Activated T-cell treated with anti-CD3 and anti-CD28 coated beads, Interleukin-2, amount 50 U/mL, for 72 hours (primary cell): ENCODE data around the gene JPH4. TPM values are rescaled to one million over a fixed set of nuclear protein-coding genes. Genes with fewer than 3 reads are reported as not detected.
"Not testable (repeated sequence)": the region's sequence is repeated elsewhere in the genome, so short reads cannot be mapped to it uniquely, and the experiment has no call there.

ENCODE experiments used
- ATAC-seq, 2 donors: fragments of 150-1000 bp; cut with Tn5 transposase; replicated peaks in 1 of 2; 2 replicates each; pipeline ENCODE4 v1.10.0; 2021; ENCODE audit warnings: moderate library complexity in 2 of 2, mild to moderate bottlenecking in 1 of 2
- DNase-seq, 2 donors: peaks; one replicate each; pipeline ENCODE4 v3.0.0; 2021 to 2022; ENCODE audit warnings: mixed read lengths in 1 of 2
- H3K27ac Mint-ChIP-seq: one replicate; pipeline ENCODE4 v1.8.0; 2022; ENCODE audit warnings: mild to moderate bottlenecking, moderate library complexity, mixed read lengths
- H3K27me3 Mint-ChIP-seq: one replicate; pipeline ENCODE4 v1.8.0; 2022; ENCODE audit warnings: low read depth, mixed read lengths
- H3K36me3 Mint-ChIP-seq, 2 donors: one replicate each; pipeline ENCODE4 v1.8.0; 2022; ENCODE audit warnings: mixed read lengths in 2 of 2, mild to moderate bottlenecking in 1 of 2; ENCODE audit not compliant: insufficient read depth in 2 of 2
- H3K4me1 Mint-ChIP-seq: one replicate; pipeline ENCODE4 v1.8.0; 2022; ENCODE audit warnings: low read depth, mixed read lengths
- H3K4me3 Mint-ChIP-seq, 2 donors: one replicate each; pipeline ENCODE4 v1.8.0; 2022; ENCODE audit warnings: mild to moderate bottlenecking in 2 of 2, mixed read lengths in 2 of 2, moderate library complexity in 2 of 2
- H3K9me3 Mint-ChIP-seq, 2 donors: one replicate each; pipeline ENCODE4 v1.8.0; 2022; ENCODE audit warnings: mixed read lengths in 2 of 2
- total RNA-seq, 2 donors: library from RNA; stranded (reverse); gene quantifications; one replicate each; pipeline ENCODE4 v1.2.3, GENCODE V29; 2022

Gene JPH4
- total RNA-seq, 2 donors from 2014 or later, result 1.2 to 1.5 TPM

DNA sequence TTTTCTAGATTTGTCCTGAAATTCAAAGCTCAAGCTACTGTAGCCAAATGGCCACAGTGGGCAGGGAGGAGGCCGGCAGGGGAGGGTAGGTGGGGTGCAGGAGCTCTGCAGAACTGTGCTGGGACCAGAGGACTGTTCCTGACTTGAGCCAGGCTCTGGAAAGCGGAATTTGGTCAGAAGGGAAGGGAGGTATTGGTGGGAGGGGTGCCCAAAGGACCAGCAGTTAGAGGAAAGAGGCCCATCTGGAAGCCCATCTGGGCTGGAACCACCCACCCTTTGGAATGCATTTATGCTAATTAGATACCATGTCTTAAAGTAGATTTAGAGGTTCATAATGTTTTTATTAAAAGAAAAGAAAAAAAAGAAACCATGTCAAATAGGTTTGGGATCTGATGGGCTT is 24.5 kb upstream of the JPH4 start:
- H3K27ac Mint-ChIP-seq, result no peak overlapping the region
- peaks cover 0 to 2% of the 10 kb centered on the region in 2 donors for H3K9me3 Mint-ChIP-seq
- peaks cover 0 to 4% of the 10 kb centered on the region in 2 donors for H3K36me3 Mint-ChIP-seq
- ATAC-seq (no peak), DNase-seq (no peak)
- peaks cover 22% of the 10 kb centered on the region for H3K4me1 Mint-ChIP-seq
- H3K4me3 Mint-ChIP-seq, result no peak overlapping the region
- no peaks in the 10 kb centered on the region for H3K27me3 Mint-ChIP-seq

DNA sequence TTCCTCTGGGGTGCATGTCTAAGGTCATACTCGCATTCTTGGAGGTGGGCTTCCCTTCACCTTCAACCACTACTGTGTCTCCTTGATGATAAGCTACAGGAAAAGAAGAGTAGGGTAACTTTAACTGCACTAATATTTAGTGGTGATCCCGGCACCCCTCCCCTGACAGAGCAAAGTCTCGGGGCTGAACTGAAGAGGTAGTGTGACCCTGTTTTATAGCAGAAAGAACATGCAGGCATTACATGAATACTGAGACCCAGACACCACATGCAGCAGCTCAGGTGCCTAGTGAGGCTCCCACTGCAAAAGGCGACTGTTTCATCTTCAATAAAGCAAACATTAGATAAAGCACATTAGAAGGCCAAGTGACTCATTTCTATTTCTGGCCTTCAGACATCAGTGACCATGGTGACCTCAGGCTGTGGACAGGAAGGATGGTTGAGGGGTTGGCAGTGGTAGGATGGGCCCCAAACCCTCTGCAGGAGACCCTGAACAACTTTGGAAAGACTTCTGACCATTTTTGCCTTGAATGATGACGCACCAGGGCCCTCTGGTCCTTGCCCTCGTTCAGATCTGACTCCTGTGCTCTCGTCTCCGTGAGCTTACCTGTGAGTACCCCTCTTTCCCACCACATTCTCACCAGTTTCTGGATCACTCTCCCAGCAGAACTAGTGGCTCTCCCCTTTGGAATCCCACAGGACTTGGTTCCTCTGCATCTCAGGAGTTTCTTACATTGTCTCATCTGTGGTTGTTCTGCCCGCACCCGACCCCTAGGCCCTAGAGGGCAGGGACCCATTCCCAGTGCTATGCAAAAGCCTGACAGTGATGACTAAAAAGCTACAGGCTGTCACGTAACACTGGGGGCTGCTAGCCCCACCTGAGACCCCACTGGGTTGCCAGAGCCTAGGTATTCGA is 23.8 kb upstream of the JPH4 start:
- Mint-ChIP-seq H3K9me3 (peaks cover 0 to 2% of the 10 kb centered on the region in 2 donors), H3K36me3 (peaks cover 0 to 4% of the 10 kb centered on the region in 2 donors), H3K4me1 (peaks cover 22% of the 10 kb centered on the region), H3K4me3 (no peak overlapping the region), H3K27ac (no peak overlapping the region), H3K27me3 (no peaks in the 10 kb centered on the region)
- ATAC-seq (no peak), DNase-seq (no peak)

DNA sequence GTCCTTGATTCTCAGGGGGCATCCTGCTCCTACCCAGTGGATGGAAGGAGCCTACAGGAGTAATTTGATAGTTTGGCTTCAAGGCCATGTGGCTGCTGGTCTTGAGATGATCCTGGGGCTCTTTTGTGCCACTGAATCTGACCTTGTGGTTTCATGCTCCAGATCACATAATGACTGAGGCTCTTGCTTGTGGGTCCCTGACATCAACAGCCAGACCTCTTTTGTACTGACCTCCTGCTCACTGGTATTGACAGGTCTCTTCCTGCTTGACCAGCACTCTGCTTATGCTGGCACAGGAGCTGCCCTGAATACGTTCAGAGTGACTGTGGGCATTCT is 23.2 kb upstream of the JPH4 start:
- no peaks in the 10 kb centered on the region for H3K27me3 Mint-ChIP-seq
- H3K4me1 Mint-ChIP-seq, result peaks cover 15% of the 10 kb centered on the region
- no peak overlapping the region for H3K4me3 Mint-ChIP-seq
- H3K36me3 Mint-ChIP-seq, result peaks cover 0 to 4% of the 10 kb centered on the region in 2 donors
- DNase-seq (no peak), ATAC-seq (no peak)
- H3K27ac Mint-ChIP-seq, result no peak overlapping the region
- H3K9me3 Mint-ChIP-seq, result peaks cover 0 to 2% of the 10 kb centered on the region in 2 donors

DNA sequence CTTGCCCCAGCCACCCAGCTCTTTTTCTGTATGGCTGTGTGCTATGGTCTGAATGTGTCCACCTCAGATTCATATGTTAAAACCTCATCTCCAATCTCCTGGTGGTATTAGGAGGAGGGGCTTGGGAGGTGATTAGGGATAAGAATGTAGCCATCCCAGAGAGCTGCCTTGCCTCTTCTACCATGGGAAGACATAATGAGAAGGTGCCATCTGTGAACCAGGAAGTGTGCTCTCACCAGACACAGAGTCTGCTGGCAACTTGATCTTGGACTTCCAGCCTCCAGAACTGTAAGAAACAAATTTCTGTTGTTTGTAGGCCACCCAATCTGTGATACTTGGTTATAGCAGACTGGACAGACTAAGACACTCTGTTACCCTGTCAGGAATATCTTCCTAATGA is 22.8 kb upstream of the JPH4 start:
- no peaks in the 10 kb centered on the region for H3K27me3 Mint-ChIP-seq
- no peak overlapping the region for H3K27ac Mint-ChIP-seq
- DNase-seq, result no peak
- H3K9me3 Mint-ChIP-seq, result peaks cover 0 to 2% of the 10 kb centered on the region in 2 donors
- peaks cover 0 to 4% of the 10 kb centered on the region in 2 donors for H3K36me3 Mint-ChIP-seq
- H3K4me1 Mint-ChIP-seq, result peaks cover 11% of the 10 kb centered on the region
- ATAC-seq, result no peak
- no peak overlapping the region for H3K4me3 Mint-ChIP-seq

DNA sequence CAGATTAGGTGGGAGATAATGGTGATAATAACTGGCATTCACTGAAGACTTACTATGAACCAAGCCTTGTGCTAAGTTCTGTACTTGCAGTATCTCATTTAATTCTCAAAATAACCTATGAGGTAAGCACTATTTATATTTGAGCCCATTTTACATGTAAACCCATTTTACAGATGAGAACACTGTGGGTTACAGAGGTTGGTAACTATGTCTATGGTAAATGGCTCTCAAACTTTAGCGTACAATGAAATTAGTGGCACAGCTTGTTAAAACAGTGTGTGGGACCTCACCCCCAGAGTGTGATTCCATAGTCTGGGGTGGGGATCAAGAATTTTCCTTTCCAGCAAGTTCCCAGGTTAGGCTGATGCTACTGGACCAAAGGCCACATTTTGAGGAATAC is 22.2 kb upstream of the JPH4 start:
- DNase-seq, result no peak
- peaks cover 0 to 2% of the 10 kb centered on the region in 2 donors for H3K9me3 Mint-ChIP-seq
- H3K4me3 Mint-ChIP-seq, result no peak overlapping the region
- peaks cover 0 to 4% of the 10 kb centered on the region in 2 donors for H3K36me3 Mint-ChIP-seq
- peaks cover 5% of the 10 kb centered on the region for H3K4me1 Mint-ChIP-seq
- H3K27me3 Mint-ChIP-seq, result no peaks in the 10 kb centered on the region
- H3K27ac Mint-ChIP-seq, result no peak overlapping the region
- no peak for ATAC-seq

DNA sequence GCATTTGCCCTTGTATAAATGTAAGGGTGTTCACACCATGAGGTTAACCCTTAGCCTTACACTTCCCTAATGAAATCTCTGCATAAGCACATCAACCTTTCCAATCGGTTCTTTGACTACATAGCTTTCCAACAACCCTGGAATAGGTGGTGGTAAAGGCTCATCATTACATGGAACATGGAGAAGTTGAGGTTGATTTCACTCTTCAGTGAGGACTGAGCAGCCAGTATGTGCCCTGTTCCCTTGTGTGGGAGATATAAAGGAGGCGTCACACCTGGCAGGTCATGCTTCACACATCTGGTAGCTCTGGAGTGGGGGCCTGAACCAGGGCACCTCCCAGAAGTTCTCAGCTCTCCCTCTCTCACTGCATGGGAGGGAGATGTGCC is 21.7 kb upstream of the JPH4 start:
- H3K4me1 Mint-ChIP-seq, result peaks cover under 1% of the 10 kb centered on the region
- H3K4me3 Mint-ChIP-seq, result no peak overlapping the region
- H3K36me3 Mint-ChIP-seq, result peaks cover 0 to 4% of the 10 kb centered on the region in 2 donors
- DNase-seq (no peak), ATAC-seq (no peak)
- no peak overlapping the region for H3K27ac Mint-ChIP-seq
- no peaks in the 10 kb centered on the region for H3K27me3 Mint-ChIP-seq
- H3K9me3 Mint-ChIP-seq, result peaks cover 0 to 2% of the 10 kb centered on the region in 2 donors

DNA sequence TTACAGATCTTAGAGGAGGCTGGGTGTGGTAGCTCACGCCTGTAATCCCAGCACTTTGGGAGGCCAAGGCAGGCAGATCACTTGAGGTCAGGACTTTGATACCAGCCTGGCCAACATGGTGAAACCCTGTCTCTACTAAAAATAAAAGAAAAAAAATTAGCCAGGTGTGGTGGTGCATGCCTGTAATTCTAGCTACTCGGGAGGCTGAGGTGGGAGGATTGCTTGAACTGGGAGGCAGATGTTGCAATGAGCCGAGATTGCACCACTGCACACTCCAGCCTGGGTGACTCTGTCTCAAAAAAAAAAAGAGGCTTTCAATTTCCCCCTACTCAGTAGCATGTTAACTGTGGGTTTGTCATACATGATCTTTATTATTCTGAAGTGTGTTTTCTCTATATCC is 15.6 kb upstream of the JPH4 start:
- not testable (repeated sequence) for ATAC-seq, H3K4me1 Mint-ChIP-seq, H3K36me3 Mint-ChIP-seq, H3K4me3 Mint-ChIP-seq, DNase-seq, H3K27me3 Mint-ChIP-seq, H3K9me3 Mint-ChIP-seq, H3K27ac Mint-ChIP-seq

DNA sequence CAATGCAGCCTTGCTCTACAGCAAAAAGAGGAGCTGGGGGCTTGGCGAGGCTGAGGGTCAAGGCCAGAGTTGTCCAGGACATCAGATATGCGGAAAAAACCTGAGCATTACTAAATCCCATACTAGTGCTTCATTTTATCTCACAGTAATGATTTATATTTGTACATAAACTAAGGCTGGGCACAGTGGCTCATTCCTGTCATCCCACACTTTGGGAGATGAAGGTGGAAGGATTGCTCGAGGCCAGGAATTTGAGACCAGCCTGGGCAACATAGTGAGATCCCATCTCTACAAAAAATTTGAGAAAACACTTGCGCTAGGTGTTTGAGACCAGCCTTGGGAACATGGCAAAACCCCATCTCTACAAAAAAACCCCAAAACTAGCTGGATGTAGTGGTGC is 11.6 kb upstream of the JPH4 start:
- no peak overlapping the region for H3K4me3 Mint-ChIP-seq
- H3K4me1 Mint-ChIP-seq, result peaks cover 7% of the 10 kb centered on the region
- DNase-seq (no peak), ATAC-seq (no peak)
- H3K9me3 Mint-ChIP-seq, result no peaks in the 10 kb centered on the region
- no peak overlapping the region for H3K27ac Mint-ChIP-seq
- H3K27me3 Mint-ChIP-seq, result peaks cover 14% of the 10 kb centered on the region
- H3K36me3 Mint-ChIP-seq, result no peaks in the 10 kb centered on the region

DNA sequence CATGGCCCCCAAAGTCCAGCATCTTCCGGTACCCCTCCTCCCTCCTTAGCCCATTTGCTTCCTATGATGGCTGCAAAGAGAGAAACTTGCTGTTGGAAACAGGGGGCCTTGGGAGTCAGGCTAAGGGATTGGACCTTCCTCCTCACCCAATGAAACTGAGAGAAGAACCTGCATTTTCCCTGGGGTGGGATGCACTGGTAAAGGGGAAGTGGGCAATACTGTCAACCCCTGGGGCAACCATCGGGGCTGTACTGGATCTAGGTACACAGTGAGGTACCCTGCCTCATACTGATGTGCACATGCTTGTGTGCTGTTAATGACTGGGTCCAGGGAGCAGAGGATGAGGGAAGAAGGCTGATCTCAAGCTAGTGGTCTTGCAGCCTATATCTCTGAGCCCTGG is 11.0 kb upstream of the JPH4 start:
- H3K27me3 Mint-ChIP-seq, result peaks cover 14% of the 10 kb centered on the region
- H3K4me1 Mint-ChIP-seq, result peaks cover 7% of the 10 kb centered on the region
- H3K36me3 Mint-ChIP-seq, result no peaks in the 10 kb centered on the region
- no peaks in the 10 kb centered on the region for H3K9me3 Mint-ChIP-seq
- H3K27ac Mint-ChIP-seq, result no peak overlapping the region
- DNase-seq (no peak), ATAC-seq (no peak)
- H3K4me3 Mint-ChIP-seq, result no peak overlapping the region

DNA sequence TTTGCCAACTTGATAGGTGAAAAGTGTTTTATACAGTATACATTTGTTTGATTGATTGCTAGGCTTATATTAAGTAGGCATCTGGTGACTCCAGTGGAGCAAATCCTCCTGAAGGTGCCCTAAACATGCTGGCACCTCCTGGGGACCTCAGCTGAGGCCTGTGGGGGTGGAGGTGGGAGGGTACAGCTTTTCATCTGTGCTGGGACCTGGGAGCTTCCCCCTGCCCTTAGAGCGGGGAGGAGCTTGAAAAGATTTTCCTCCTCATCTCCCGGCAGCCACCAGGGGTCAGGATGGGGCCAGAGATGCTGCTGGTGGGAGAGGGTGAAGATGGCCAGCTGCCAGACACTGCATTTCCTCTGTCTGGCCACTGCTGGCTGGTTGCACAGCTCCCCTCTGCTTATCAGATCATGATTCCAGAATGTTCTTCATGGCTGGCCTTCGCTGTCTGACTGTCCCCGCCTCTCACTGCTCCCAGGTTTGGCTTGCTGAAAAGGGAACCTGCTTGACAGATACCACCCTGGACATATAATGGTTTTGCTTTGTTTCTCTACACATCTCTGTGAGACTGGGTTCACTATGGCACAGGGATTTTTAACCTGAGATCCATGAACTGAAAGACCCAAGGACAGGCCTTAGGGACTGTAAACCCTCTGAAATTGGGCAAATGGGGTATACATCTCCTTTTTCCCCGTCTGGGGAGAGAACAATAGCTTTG is 10.5 kb upstream of the JPH4 start:
- H3K9me3 Mint-ChIP-seq, result no peaks in the 10 kb centered on the region
- DNase-seq, result peak; percentile 87

DNA sequence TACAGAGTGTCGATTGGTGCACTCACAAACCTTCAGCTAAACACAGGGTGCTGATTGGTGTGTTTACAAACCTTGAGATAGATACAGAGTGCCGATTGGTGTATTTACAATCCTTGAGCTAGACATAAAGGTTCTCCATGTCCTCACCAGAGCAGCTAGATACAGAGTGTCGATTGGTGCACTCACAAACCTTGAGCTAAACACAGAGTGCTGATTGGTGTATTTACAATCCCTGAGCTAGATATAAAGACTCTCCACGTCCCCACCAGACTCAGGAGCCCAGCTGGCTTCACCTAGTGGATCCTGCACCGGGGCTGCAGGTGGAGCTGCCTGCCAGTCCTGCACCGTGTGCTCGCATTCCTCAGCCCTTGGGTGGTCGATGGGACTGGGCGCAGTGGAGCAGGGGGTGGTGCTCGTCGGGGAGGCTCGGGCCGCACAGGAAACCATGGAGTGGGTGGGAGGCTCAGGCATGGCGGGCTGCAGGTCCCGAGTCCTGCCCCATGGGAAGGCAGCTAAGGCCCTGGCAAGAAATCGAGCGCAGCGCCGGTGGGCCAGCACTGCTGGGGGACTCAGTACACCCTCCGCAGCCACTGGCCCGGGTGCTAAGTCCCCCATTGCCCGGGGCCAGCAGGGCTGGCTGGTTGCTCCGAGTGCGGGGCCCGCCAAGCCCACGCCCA is 6.1 kb upstream of the JPH4 start:
- peaks cover 33% of the 10 kb centered on the region for H3K27me3 Mint-ChIP-seq
- not testable (repeated sequence) for H3K9me3 Mint-ChIP-seq, DNase-seq, ATAC-seq, H3K4me3 Mint-ChIP-seq, H3K27ac Mint-ChIP-seq, H3K4me1 Mint-ChIP-seq, H3K36me3 Mint-ChIP-seq

More for the DNA sequence above, 10.5 kb upstream of the JPH4 start:
- peak; percentile 100 for ATAC-seq
- Mint-ChIP-seq H3K4me1 (peaks cover 7% of the 10 kb centered on the region), H3K4me3 (no peak overlapping the region), H3K27me3 (peaks cover 18% of the 10 kb centered on the region), H3K27ac (no peak overlapping the region), H3K36me3 (no peaks in the 10 kb centered on the region)

DNA sequence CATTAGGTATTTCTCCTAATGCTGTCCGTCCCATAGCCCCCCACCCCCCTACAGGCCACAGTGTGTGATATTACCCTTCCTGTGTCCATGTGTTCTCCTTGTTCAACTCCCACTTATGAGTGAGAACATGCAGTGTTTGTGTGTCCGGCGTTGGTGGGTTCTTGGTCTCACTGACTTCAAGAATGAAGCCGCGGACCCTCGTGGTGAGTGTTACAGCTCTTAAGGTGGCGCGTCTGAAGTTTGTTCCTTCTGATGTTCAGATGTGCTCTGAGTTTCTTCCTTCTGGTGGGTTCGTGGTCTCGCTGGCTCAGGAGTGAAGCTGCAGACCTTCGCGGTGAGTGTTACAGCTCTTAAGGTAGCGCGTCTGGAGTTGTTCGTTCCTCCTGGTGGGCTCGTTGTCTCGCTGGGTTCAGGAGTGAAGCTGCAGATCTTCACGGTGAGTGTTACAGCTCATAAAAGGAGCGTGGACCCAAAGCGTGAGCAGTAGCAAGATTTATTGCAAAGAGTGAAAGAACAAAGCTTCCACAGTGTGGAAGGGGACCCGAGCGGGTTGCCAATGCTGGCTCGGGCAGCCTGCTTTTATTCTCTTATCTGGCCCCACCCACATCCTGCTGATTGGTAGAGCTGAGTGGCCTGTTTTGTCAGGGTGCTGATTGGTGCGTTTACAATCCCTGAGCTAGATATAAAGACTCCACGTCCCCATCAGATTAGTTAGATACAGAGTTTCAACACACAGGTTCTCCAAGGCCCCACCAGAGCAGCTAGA is 5.4 kb upstream of the JPH4 start:
- ATAC-seq, H3K4me1 Mint-ChIP-seq, H3K4me3 Mint-ChIP-seq, H3K9me3 Mint-ChIP-seq, H3K27ac Mint-ChIP-seq, DNase-seq, H3K36me3 Mint-ChIP-seq: not testable (repeated sequence)
- peaks cover 40% of the 10 kb centered on the region for H3K27me3 Mint-ChIP-seq
